Colonic mucosa (tissue), 4 donors: ENCODE measurements around the gene ST3GAL2. TPM values are rescaled to one million over a fixed set of nuclear protein-coding genes. Genes with fewer than 3 reads are reported as not detected.

ENCODE experiments used
- DNase-seq: peaks from one replicate; pipeline ENCODE4 v3.0.0-alpha.2; 2020
- H3K27ac ChIP-seq: fragments of 200-600 bp; one replicate; pipeline ENCODE4 v1.8.0; 2021
- H3K27me3 ChIP-seq: fragments of 200-600 bp; one replicate; pipeline ENCODE4 v1.8.0; 2021
- H3K36me3 ChIP-seq: fragments of 200-600 bp; one replicate; pipeline ENCODE4 v1.8.0; 2021
- H3K4me1 ChIP-seq: fragments of 200-600 bp; one replicate; pipeline ENCODE4 v1.8.0; 2021; ENCODE audit warnings: mild to moderate bottlenecking
- H3K4me3 ChIP-seq: fragments of 200-600 bp; one replicate; pipeline ENCODE4 v1.8.0; 2021
- H3K9ac ChIP-seq, 2 donors: one replicate each; pipeline ENCODE4 v1.7.0; 2013; ENCODE audit warnings: control low read depth in 2 of 2, low read depth in 2 of 2, low read length in 2 of 2
- H3K9me3 ChIP-seq: fragments of 200-600 bp; one replicate; pipeline ENCODE4 v1.8.0; 2021
- CTCF ChIP-seq: fragments of 200-600 bp; IDR thresholded peaks from one replicate; pipeline ENCODE4 v1.8.0; 2022; ENCODE audit warnings: antibody characterized with exemption, mild to moderate bottlenecking
- intact Hi-C: fragments of 100-400 bp; cut with DNase I; formaldehyde crosslinking; loops from one replicate; pipeline ENCODE4 v1.14.1; 2022
- total RNA-seq, 2 donors: library from RNA; stranded (reverse); fragmentation: NEBNext Ultra II Directional in 1 of 2; extraction: Animal tissue kit (Norgen Biotek cat#: 25700) in 1 of 2; gene quantifications; one replicate each; pipeline ENCODE4 v1.2.1, GENCODE V29; 2021
- donor health status: healthy.
- donor health status: DM: no; HTN: no; CAD: no.
- donor health status: DM: no; HTN: no; CAD: no.

ST3GAL2 gene
- total RNA-seq, 2 donors from 2014 or later: 6.9 to 8.1 TPM

GRCh38 chr16:70432723-70433457 is 6.0 kb downstream of the ST3GAL2 start:
- H3K9ac ChIP-seq: no peak overlapping the region
- intact Hi-C loops: no loop called here
- H3K27ac ChIP-seq: peak overlapping the region; percentile 23
- no peak overlapping the region for H3K4me3 ChIP-seq
- no peak for TF ChIP-seq CTCF
- no peaks in the 10 kb centered on the region for H3K36me3 ChIP-seq
- DNase-seq: no peak
- peaks cover 25% of the 10 kb centered on the region for H3K4me1 ChIP-seq
- H3K9me3 ChIP-seq: no peaks in the 10 kb centered on the region
- no peaks in the 10 kb centered on the region for H3K27me3 ChIP-seq

GRCh38 chr16:70432356-70432722 is 6.6 kb downstream of the ST3GAL2 start:
- no peak overlapping the region for H3K9ac ChIP-seq
- DNase-seq: no peak
- H3K36me3 ChIP-seq: no peaks in the 10 kb centered on the region
- no peaks in the 10 kb centered on the region for H3K27me3 ChIP-seq
- intact Hi-C loops: no loop called here
- H3K4me1 ChIP-seq: peaks cover 31% of the 10 kb centered on the region
- no peak for TF ChIP-seq CTCF
- peak overlapping the region; percentile 23 for H3K27ac ChIP-seq
- H3K9me3 ChIP-seq: no peaks in the 10 kb centered on the region
- H3K4me3 ChIP-seq: no peak overlapping the region

DNA sequence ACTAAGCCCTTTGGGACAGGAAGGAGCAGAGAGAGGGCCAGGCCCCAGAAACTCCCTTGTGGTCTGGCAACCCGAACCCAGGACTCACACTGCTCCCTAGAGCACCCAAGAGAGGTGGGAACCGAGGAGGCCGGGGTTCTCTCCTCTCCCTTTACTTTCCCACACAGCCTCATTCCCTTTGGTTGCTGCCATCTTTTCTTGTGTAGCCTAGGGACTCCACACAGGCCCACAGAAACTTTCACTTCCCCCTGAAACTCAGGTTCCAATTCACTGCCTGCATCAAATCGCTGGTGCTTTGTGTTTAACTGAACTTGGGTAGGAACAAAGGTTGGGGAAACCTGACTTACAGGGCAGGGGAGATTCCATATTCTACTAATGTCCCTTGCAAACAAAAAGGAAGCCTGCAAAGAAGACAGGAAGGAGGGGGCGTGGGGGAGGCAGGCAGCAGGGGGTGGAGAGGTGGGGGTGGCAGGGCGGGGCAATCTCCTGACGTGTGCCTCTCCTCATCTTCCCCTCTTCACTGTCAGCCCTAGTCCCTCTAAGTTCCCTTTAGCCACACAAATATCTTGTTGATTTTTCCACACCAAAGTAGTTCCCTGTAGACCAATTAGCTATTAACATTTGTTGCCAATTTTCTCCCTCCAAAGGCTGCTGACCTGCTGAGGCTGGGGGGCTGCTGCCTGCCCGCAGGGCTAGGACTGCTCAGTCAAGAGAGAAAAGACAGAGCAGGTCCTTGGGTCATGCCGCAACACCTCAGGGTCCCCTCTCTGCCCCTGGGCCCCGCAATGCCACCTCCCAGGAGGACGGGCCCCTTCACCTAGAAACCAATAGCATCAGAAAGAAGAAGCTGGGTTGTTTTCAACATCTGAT is 8.0 kb downstream of the ST3GAL2 start:
- Histone ChIP-seq H3K4me3 (no peak overlapping the region), H3K9ac (peak overlapping the region; percentile 8 to 39)

GRCh38 chr16:70429888-70430666 is 8.8 kb downstream of the ST3GAL2 start:
- Histone ChIP-seq H3K4me1 (peaks cover 32% of the 10 kb centered on the region), H3K27me3 (no peaks in the 10 kb centered on the region), H3K9ac (peak overlapping the region; percentile 8 to 19), H3K4me3 (no peak overlapping the region), H3K27ac (peak overlapping the region; percentile 54), H3K36me3 (no peaks in the 10 kb centered on the region), H3K9me3 (no peaks in the 10 kb centered on the region)
- DNase-seq: no peak
- intact Hi-C loops: no loop called here
- no peak for TF ChIP-seq CTCF

More for the DNA sequence above, 8.0 kb downstream of the ST3GAL2 start:
- H3K4me1 ChIP-seq: peaks cover 32% of the 10 kb centered on the region
- intact Hi-C loops: no loop called here
- DNase-seq: no peak
- TF ChIP-seq CTCF: no peak
- H3K36me3 ChIP-seq: no peaks in the 10 kb centered on the region
- H3K27ac ChIP-seq: peak overlapping the region; percentile 54
- no peaks in the 10 kb centered on the region for H3K9me3 ChIP-seq
- H3K27me3 ChIP-seq: no peaks in the 10 kb centered on the region
